Glutamatergic neuron (in vitro differentiated cells): ENCODE measurements around the gene POLDIP2. TPM values are rescaled to one million over a fixed set of nuclear protein-coding genes. Genes with fewer than 3 reads are reported as not detected.

Experiments used
- DNase-seq: peaks from one replicate; pipeline ENCODE4 v3.0.0; 2022
- H3K27ac Mint-ChIP-seq: one replicate; pipeline ENCODE4 v1.8.0; 2020; ENCODE audit warnings: mild to moderate bottlenecking, mixed read lengths, inconsistent platforms; ENCODE audit not compliant: unreplicated experiment
- H3K27me3 Mint-ChIP-seq: one replicate; pipeline ENCODE4 v1.8.0; 2020; ENCODE audit warnings: mild to moderate bottlenecking, moderate library complexity, mixed read lengths, inconsistent platforms; ENCODE audit not compliant: unreplicated experiment
- H3K36me3 Mint-ChIP-seq: one replicate; pipeline ENCODE4 v1.8.0; 2020; ENCODE audit warnings: mild to moderate bottlenecking, mixed read lengths, inconsistent platforms; ENCODE audit not compliant: unreplicated experiment
- H3K4me1 Mint-ChIP-seq: one replicate; pipeline ENCODE4 v1.8.0; 2020; ENCODE audit warnings: mild to moderate bottlenecking, low read depth, mixed read lengths, inconsistent platforms; ENCODE audit not compliant: unreplicated experiment
- H3K4me3 Mint-ChIP-seq: one replicate; pipeline ENCODE4 v1.8.0; 2020; ENCODE audit warnings: mild to moderate bottlenecking, mixed read lengths, inconsistent platforms; ENCODE audit not compliant: unreplicated experiment
- H3K9me3 Mint-ChIP-seq: one replicate; pipeline ENCODE4 v1.8.0; 2020; ENCODE audit warnings: mild to moderate bottlenecking, moderate library complexity, mixed read lengths, inconsistent platforms; ENCODE audit not compliant: unreplicated experiment
- total RNA-seq: library from RNA; stranded (reverse); fragmentation: NEBNext Ultra II Directional; extraction: Animal tissue kit (Norgen Biotek cat#: 25700); gene quantifications from one replicate; pipeline ENCODE4 v1.2.1, GENCODE V29; 2021; ENCODE audit not compliant: unreplicated experiment
- TF ChIP-seq, protein P1 (sequence below): fragments of 200-600 bp; sonication (generic); IDR thresholded peaks from one replicate; pipeline ENCODE4 v1.5.0; 2021; ENCODE audit not compliant: partially characterized antibody, unreplicated experiment

POLDIP2 gene
- total RNA-seq, 1 donor from 2014 or later = 73.5 TPM

DNA sequence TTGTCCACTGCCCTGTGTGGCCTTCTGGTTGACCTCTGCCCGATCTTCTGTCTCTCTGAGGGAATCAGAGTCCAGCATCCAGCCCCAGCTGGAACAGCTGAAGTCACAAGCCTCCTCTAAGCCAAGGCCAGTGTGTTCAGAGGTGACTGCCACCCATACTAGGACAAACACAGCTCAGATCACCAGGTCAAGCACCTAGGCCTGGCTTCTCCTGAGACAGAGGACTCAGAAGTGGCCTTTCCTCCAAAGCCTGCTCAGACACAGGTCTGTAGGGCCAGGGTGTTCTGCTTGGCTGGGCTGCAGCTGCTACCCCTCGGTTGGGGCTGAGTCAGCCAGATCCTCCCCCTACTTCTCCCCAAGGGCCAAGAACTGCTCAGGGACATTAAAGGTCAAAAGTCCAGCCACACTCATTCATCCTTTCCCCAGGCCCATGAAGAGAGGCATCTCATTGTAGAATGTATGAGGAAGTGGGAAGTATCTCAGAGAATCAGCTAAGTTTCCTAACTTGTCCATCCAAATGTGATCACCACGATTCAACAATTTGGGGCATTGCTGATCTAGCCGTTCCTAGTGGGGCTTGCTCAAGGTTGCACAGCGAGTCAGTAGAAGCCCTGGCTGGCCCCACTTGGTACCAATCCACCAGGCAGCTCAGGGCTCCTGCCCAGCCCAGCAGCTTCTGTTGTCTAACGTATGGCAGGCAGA is 41.1 kb upstream of the POLDIP2 start:
- peaks cover 11% of the 10 kb centered on the region for H3K36me3 Mint-ChIP-seq
- H3K27me3 Mint-ChIP-seq = peaks cover 19% of the 10 kb centered on the region
- H3K9me3 Mint-ChIP-seq = peaks cover 4% of the 10 kb centered on the region
- peak overlapping the region; percentile 85 for H3K27ac Mint-ChIP-seq
- H3K4me3 Mint-ChIP-seq = peak overlapping the region; percentile 48
- no peak for DNase-seq
- H3K4me1 Mint-ChIP-seq = peaks cover 10% of the 10 kb centered on the region
- TF ChIP-seq, protein P1, sequence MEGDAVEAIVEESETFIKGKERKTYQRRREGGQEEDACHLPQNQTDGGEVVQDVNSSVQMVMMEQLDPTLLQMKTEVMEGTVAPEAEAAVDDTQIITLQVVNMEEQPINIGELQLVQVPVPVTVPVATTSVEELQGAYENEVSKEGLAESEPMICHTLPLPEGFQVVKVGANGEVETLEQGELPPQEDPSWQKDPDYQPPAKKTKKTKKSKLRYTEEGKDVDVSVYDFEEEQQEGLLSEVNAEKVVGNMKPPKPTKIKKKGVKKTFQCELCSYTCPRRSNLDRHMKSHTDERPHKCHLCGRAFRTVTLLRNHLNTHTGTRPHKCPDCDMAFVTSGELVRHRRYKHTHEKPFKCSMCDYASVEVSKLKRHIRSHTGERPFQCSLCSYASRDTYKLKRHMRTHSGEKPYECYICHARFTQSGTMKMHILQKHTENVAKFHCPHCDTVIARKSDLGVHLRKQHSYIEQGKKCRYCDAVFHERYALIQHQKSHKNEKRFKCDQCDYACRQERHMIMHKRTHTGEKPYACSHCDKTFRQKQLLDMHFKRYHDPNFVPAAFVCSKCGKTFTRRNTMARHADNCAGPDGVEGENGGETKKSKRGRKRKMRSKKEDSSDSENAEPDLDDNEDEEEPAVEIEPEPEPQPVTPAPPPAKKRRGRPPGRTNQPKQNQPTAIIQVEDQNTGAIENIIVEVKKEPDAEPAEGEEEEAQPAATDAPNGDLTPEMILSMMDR = no peak

DNA sequence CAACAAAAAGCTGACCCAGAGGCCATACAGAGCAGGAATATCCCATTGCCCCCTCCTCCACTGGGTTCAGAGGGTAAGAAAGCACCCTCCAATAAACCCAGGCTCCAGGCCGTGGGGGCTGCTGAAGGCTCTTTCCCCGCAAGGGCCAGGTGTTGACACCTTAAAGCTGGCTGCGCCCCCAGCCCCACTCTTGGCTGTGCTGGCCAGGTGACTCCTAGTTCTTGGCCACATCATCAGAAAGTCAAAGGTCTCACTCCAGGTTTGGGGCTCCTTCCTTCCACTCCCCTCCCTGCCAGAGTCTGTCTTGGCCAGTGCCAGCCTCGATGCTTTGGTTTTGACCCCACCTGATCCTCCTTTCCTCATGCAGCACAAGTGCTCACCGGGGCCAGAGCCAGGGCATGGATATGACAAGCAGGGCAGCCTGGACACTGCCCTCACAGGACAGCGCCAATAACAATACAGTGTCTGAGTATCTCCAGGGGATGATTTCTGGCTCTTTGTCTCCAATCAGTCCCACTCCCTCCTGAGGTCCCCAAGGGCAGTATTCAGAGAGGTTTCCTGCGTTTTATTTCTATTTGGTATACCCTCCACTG is 40.5 kb upstream of the POLDIP2 start:
- TF ChIP-seq, protein P1 = no peak
- H3K4me3 Mint-ChIP-seq = peak overlapping the region; percentile 48
- peaks cover 19% of the 10 kb centered on the region for H3K27me3 Mint-ChIP-seq
- peak overlapping the region; percentile 85 for H3K27ac Mint-ChIP-seq
- no peak for DNase-seq
- peaks cover 4% of the 10 kb centered on the region for H3K9me3 Mint-ChIP-seq
- H3K4me1 Mint-ChIP-seq = peaks cover 10% of the 10 kb centered on the region
- H3K36me3 Mint-ChIP-seq = peaks cover 11% of the 10 kb centered on the region

DNA sequence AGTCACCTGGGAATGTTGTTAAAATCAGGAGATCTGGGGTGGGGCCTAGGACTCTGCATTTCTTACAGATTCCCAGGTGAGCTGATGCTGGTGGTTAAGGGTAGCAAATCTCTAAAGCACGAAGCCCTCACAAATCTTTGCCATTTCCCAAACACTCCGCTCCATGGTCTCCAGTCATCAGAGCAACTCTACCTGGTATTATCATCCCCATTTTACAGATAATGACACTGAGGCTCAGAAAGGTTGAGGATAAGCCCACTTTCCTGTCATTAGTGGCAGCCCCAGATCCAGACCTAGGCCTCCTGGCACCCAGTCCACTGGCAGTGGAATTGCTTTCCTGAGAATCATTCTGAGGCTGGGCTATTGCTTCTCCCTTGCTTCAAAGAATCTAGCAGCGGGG is 39.9 kb upstream of the POLDIP2 start:
- H3K36me3 Mint-ChIP-seq = peaks cover 11% of the 10 kb centered on the region
- peaks cover 19% of the 10 kb centered on the region for H3K27me3 Mint-ChIP-seq
- H3K4me1 Mint-ChIP-seq = peaks cover 10% of the 10 kb centered on the region
- H3K27ac Mint-ChIP-seq = no peak overlapping the region
- H3K4me3 Mint-ChIP-seq = no peak overlapping the region
- H3K9me3 Mint-ChIP-seq = no peaks in the 10 kb centered on the region
- TF ChIP-seq, protein P1 = no peak
- no peak for DNase-seq

DNA sequence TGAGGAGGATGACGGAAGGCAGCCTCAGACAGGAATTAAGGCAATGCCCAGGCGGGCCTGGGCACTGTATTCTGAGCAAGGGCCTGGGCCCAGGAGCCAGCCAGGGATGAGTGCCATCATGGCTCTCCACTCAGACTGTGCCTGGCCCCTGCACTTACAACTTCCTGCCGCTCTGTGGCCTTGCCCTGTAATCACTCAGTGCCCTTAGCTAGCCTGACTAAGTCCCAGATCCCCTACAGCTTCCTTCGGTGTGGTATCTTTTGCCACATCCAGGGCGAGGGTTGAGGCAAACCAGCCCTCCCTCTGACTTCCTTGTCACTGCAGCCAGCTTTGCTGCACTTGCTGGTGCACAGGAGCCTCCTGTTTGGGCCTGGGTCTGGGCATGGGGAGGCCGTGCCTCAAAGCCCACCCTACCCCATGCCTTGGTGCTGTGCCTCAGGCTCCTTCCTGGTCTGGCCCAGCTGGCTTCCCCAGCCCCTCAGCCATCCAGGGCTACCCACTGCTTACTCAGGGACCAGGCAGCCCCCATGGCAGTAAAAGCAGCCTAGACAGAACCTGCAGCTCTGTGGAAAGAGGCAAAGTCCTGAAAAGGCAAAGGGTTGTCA is 39.4 kb upstream of the POLDIP2 start:
- Mint-ChIP-seq H3K9me3 (no peaks in the 10 kb centered on the region), H3K4me1 (peaks cover 10% of the 10 kb centered on the region), H3K36me3 (peaks cover 11% of the 10 kb centered on the region), H3K27ac (no peak overlapping the region), H3K4me3 (no peak overlapping the region), H3K27me3 (peaks cover 17% of the 10 kb centered on the region)
- TF ChIP-seq, protein P1 = no peak
- no peak for DNase-seq

DNA sequence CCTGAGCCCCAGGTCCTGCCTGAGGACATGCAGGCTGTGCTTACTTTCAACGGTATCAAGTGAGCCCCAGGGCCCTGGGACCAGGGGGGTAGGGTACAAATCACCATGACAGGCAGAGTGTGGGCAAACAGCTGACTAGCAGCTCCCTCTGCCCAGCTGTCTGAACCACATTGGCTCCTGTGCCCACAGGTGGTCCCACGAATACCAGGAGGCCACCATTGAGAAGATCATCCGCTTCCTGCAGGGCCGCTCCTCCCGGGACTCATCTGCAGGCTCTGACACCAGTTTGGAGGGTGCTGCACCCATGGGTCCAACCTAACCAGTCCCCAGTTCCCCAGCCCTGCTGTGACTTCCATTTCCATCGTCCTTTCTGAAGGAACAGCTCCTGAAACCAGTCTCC is 38.6 kb upstream of the POLDIP2 start:
- Mint-ChIP-seq H3K27ac (no peak overlapping the region), H3K4me1 (peaks cover 10% of the 10 kb centered on the region), H3K9me3 (no peaks in the 10 kb centered on the region), H3K27me3 (peaks cover 17% of the 10 kb centered on the region), H3K4me3 (no peak overlapping the region), H3K36me3 (peaks cover 11% of the 10 kb centered on the region)
- DNase-seq = no peak
- TF ChIP-seq, protein P1 = no peak
